Loucy (cell line): ENCODE data around the gene NOTCH1.

Experiments
- H2AFZ ChIP-seq: fragments of 200-600 bp; sonication (generic); 2 replicates; pipeline ENCODE4 v1.6.0; 2016; ENCODE audit warnings: antibody characterized with exemption, mild to moderate bottlenecking, low read length, moderate library complexity
- H3F3A ChIP-seq: fragments of 200-600 bp; 2 replicates; pipeline ENCODE4 v1.6.0; 2016; ENCODE audit warnings: antibody characterized with exemption, low read depth, mild to moderate bottlenecking
- H3K27me3 ChIP-seq: fragments of 200-600 bp; sonication (generic); 2 replicates; pipeline ENCODE4 v1.6.1; 2014; ENCODE audit warnings: low read length, mild to moderate bottlenecking; ENCODE audit not compliant: insufficient read depth, poor library complexity, severe bottlenecking
- H3K36me3 ChIP-seq: fragments of 200-600 bp; sonication (generic); 2 replicates; pipeline ENCODE4 v1.6.1; 2016; ENCODE audit warnings: low read length; ENCODE audit not compliant: insufficient read depth
- H3K4me1 ChIP-seq: fragments of 200-600 bp; sonication (generic); 2 replicates; pipeline ENCODE4 v1.5.1; 2014; ENCODE audit warnings: low read length, mild to moderate bottlenecking; ENCODE audit not compliant: insufficient read depth, poor library complexity, severe bottlenecking
- H3K4me2 ChIP-seq: fragments of 200-600 bp; sonication (generic); 2 replicates; pipeline ENCODE4 v1.6.0; 2014; ENCODE audit warnings: antibody characterized with exemption, low read length, low read depth, mild to moderate bottlenecking; ENCODE audit not compliant: poor library complexity, severe bottlenecking
- H3K4me3 ChIP-seq: fragments of 200-600 bp; sonication (generic); 2 replicates; pipeline ENCODE4 v1.5.1; 2014; ENCODE audit warnings: low read length, mild to moderate bottlenecking, mixed read lengths; ENCODE audit not compliant: poor library complexity, severe bottlenecking
- H3K79me2 ChIP-seq: fragments of 200-600 bp; sonication (generic); 2 replicates; pipeline ENCODE4 v1.6.1; 2014; ENCODE audit warnings: low read length; ENCODE audit not compliant: insufficient read depth
- H3K9ac ChIP-seq: fragments of 200-600 bp; sonication (generic); 2 replicates; pipeline ENCODE4 v1.6.0; 2014; ENCODE audit warnings: mild to moderate bottlenecking, low read depth, low read length, moderate library complexity; ENCODE audit not compliant: poor library complexity, severe bottlenecking
- H3K9me2 ChIP-seq: fragments of 200-600 bp; sonication (generic); replicated peaks from 2 replicates; pipeline ENCODE4 v1.6.1; 2016; ENCODE audit warnings: low read depth, low read length, mixed read lengths
- H3K9me3 ChIP-seq: fragments of 200-600 bp; sonication (generic); 2 replicates; pipeline ENCODE4 v1.6.1; 2014; ENCODE audit warnings: mild to moderate bottlenecking, antibody characterized with exemption, low read length, low read depth; ENCODE audit not compliant: insufficient read depth
- H4K20me1 ChIP-seq: fragments of 200-600 bp; sonication (generic); 2 replicates; pipeline ENCODE4 v1.6.0; 2014; ENCODE audit warnings: antibody characterized with exemption, low read length, mild to moderate bottlenecking; ENCODE audit not compliant: insufficient read depth, poor library complexity, severe bottlenecking
- EZH2phosphoT487 ChIP-seq: fragments of 200-600 bp; IDR thresholded peaks from 2 replicates; pipeline ENCODE4 v1.6.1; 2018; ENCODE audit warnings: antibody characterized with exemption, mild to moderate bottlenecking, moderate library complexity, borderline replicate concordance
- TF ChIP-seq, protein P1 (sequence below): fragments of 200-600 bp; sonication (generic); conservative IDR thresholded peaks from 2 replicates; pipeline ENCODE4 v1.5.1; 2014; ENCODE audit warnings: mild to moderate bottlenecking, antibody characterized with exemption, low read length

The NOTCH1 gene

GRCh38 chr9:136447173-136447778, 98.6 kb downstream of the NOTCH1 start:
- H4K20me1 ChIP-seq = no peaks in the 10 kb centered on the region
- TF ChIP-seq EZH2phosphoT487 = no peak
- TF ChIP-seq, protein P1, sequence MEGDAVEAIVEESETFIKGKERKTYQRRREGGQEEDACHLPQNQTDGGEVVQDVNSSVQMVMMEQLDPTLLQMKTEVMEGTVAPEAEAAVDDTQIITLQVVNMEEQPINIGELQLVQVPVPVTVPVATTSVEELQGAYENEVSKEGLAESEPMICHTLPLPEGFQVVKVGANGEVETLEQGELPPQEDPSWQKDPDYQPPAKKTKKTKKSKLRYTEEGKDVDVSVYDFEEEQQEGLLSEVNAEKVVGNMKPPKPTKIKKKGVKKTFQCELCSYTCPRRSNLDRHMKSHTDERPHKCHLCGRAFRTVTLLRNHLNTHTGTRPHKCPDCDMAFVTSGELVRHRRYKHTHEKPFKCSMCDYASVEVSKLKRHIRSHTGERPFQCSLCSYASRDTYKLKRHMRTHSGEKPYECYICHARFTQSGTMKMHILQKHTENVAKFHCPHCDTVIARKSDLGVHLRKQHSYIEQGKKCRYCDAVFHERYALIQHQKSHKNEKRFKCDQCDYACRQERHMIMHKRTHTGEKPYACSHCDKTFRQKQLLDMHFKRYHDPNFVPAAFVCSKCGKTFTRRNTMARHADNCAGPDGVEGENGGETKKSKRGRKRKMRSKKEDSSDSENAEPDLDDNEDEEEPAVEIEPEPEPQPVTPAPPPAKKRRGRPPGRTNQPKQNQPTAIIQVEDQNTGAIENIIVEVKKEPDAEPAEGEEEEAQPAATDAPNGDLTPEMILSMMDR = no peak
- H3F3A ChIP-seq = no peaks in the 10 kb centered on the region
- no peaks in the 10 kb centered on the region for H3K27me3 ChIP-seq
- no peaks in the 10 kb centered on the region for H3K4me1 ChIP-seq
- H3K9ac ChIP-seq = no peak overlapping the region
- no peak overlapping the region for H2AFZ ChIP-seq
- no peaks in the 10 kb centered on the region for H3K9me2 ChIP-seq
- H3K4me2 ChIP-seq = no peak overlapping the region
- H3K4me3 ChIP-seq = no peak overlapping the region
- H3K79me2 ChIP-seq = no peaks in the 10 kb centered on the region
- peaks cover 69% of the 10 kb centered on the region; the same call in 1 of the 2 replicates for H3K36me3 ChIP-seq
- no peaks in the 10 kb centered on the region for H3K9me3 ChIP-seq

GRCh38 chr9:136445799-136446198, 100.0 kb downstream of the NOTCH1 start:
- H3K36me3 ChIP-seq = peaks cover 72% of the 10 kb centered on the region; the same call in 1 of the 2 replicates
- H2AFZ ChIP-seq = no peak overlapping the region
- peaks cover 4% of the 10 kb centered on the region for H4K20me1 ChIP-seq

More at GRCh38 chr9:136445799-136446198, 100.0 kb downstream of the NOTCH1 start:
- Histone ChIP-seq H3F3A (no peaks in the 10 kb centered on the region), H3K4me3 (no peak overlapping the region), H3K4me1 (no peaks in the 10 kb centered on the region), H3K9me2 (no peaks in the 10 kb centered on the region), H3K9me3 (no peaks in the 10 kb centered on the region), H3K27me3 (no peaks in the 10 kb centered on the region), H3K9ac (no peak overlapping the region), H3K79me2 (no peaks in the 10 kb centered on the region), H3K4me2 (no peak overlapping the region)
- no peak for TF ChIP-seq EZH2phosphoT487
- TF ChIP-seq, protein P1 = no peak
